HEK293 (cell line): ENCODE results near the gene SLC35B1.

ENCODE experiments used
- BCL11A ChIP-seq: fragments of 450-650 bp; formaldehyde crosslinking; IDR thresholded peaks from 2 replicates; pipeline ENCODE4 v1.5.1; 2016; ENCODE audit warnings: low read depth, missing biosample characterization, missing genetic modification characterization
- RBAK ChIP-seq: fragments of 450-650 bp; formaldehyde crosslinking; IDR thresholded peaks from 2 replicates; pipeline ENCODE4 v1.5.1; 2016; ENCODE audit warnings: missing biosample characterization, missing genetic modification characterization
- SCRT2 ChIP-seq: fragments of 450-650 bp; formaldehyde crosslinking; IDR thresholded peaks from 2 replicates; pipeline ENCODE4 v1.5.1; 2016; ENCODE audit warnings: missing biosample characterization, missing genetic modification characterization
- SP2 ChIP-seq: fragments of 450-650 bp; formaldehyde crosslinking; IDR thresholded peaks from 2 replicates; pipeline ENCODE4 v1.5.1; 2016; ENCODE audit warnings: missing biosample characterization, missing genetic modification characterization
- SP7 ChIP-seq: fragments of 450-650 bp; formaldehyde crosslinking; IDR thresholded peaks from 2 replicates; pipeline ENCODE4 v1.5.1; 2016; ENCODE audit warnings: missing biosample characterization, missing genetic modification characterization
- TRIM28 ChIP-seq: IDR thresholded peaks from 2 replicates; pipeline ENCODE4 v1.6.1; 2011; ENCODE audit warnings: low read length, control low read depth, borderline replicate concordance
- YY2 ChIP-seq: fragments of 450-650 bp; formaldehyde crosslinking; IDR thresholded peaks from 2 replicates; pipeline ENCODE4 v1.5.1; 2016; ENCODE audit warnings: missing biosample characterization, missing genetic modification characterization
- ZBTB48 ChIP-seq: fragments of 450-650 bp; formaldehyde crosslinking; IDR thresholded peaks from 2 replicates; pipeline ENCODE4 v1.5.1; 2016; ENCODE audit warnings: missing biosample characterization, missing genetic modification characterization
- ZFP69B ChIP-seq: fragments of 450-650 bp; formaldehyde crosslinking; IDR thresholded peaks from 2 replicates; pipeline ENCODE4 v1.5.1; 2016; ENCODE audit warnings: missing biosample characterization, missing genetic modification characterization
- ZIC2 ChIP-seq: fragments of 450-650 bp; formaldehyde crosslinking; IDR thresholded peaks from 2 replicates; pipeline ENCODE4 v1.5.1; 2016; ENCODE audit warnings: missing biosample characterization, missing genetic modification characterization
- ZNF19 ChIP-seq: fragments of 450-650 bp; formaldehyde crosslinking; IDR thresholded peaks from 2 replicates; pipeline ENCODE4; 2016; ENCODE audit warnings: missing biosample characterization, missing genetic modification characterization, low read depth
- ZNF221 ChIP-seq: fragments of 450-650 bp; formaldehyde crosslinking; IDR thresholded peaks from 2 replicates; pipeline ENCODE4 v1.5.1; 2017; ENCODE audit warnings: missing biosample characterization, missing genetic modification characterization, borderline replicate concordance
- ZNF24 ChIP-seq: fragments of 450-650 bp; formaldehyde crosslinking; IDR thresholded peaks from 2 replicates; pipeline ENCODE4 v1.5.1; 2016; ENCODE audit warnings: missing biosample characterization, missing genetic modification characterization
- ZNF292 ChIP-seq: fragments of 450-650 bp; formaldehyde crosslinking; IDR thresholded peaks from 2 replicates; pipeline ENCODE4 v1.5.1; 2016; ENCODE audit warnings: low read depth, missing biosample characterization, missing genetic modification characterization, borderline replicate concordance
- ZNF561 ChIP-seq: fragments of 450-650 bp; IDR thresholded peaks from 2 replicates; pipeline ENCODE4 v1.5.1; 2018; ENCODE audit warnings: missing biosample characterization, missing genetic modification characterization, borderline replicate concordance
- ZNF629 ChIP-seq: fragments of 450-650 bp; formaldehyde crosslinking; IDR thresholded peaks from 2 replicates; pipeline ENCODE4 v1.5.1; 2017; ENCODE audit warnings: missing biosample characterization, missing genetic modification characterization
- ZNF677 ChIP-seq: fragments of 450-650 bp; IDR thresholded peaks from 2 replicates; pipeline ENCODE4 v1.5.0; 2018; ENCODE audit warnings: missing biosample characterization, mild to moderate bottlenecking, missing genetic modification characterization, moderate library complexity
- TF ChIP-seq, protein P1 (sequence below): sonication (generic); formaldehyde crosslinking; IDR thresholded peaks from 2 replicates; pipeline ENCODE4 v1.8.1; 2022; ENCODE audit warnings: mild to moderate bottlenecking, moderate library complexity, missing genetic modification reagents
- TF ChIP-seq, protein P2 (sequence below): fragments of 450-650 bp; formaldehyde crosslinking; IDR thresholded peaks from 2 replicates; pipeline ENCODE4 v1.5.1; 2016; ENCODE audit warnings: missing biosample characterization, missing genetic modification characterization
- TF ChIP-seq, protein P3 (sequence below): fragments of 450-650 bp; formaldehyde crosslinking; IDR thresholded peaks from 2 replicates; pipeline ENCODE4 v1.5.1; 2016; ENCODE audit warnings: missing biosample characterization, missing genetic modification characterization
- TF ChIP-seq, protein P4 (sequence below): fragments of 450-650 bp; formaldehyde crosslinking; IDR thresholded peaks from 2 replicates; pipeline ENCODE4 v1.5.1; 2016; ENCODE audit warnings: missing biosample characterization, missing genetic modification characterization
- TF ChIP-seq, protein P5 (sequence below): fragments of 450-650 bp; formaldehyde crosslinking; IDR thresholded peaks from 2 replicates; pipeline ENCODE4 v1.5.1; 2016; ENCODE audit warnings: missing biosample characterization, missing genetic modification characterization
- TF ChIP-seq, protein P6 (sequence below): fragments of 450-650 bp; formaldehyde crosslinking; optimal IDR thresholded peaks from 2 replicates; pipeline ENCODE3; 2016; ENCODE audit warnings: missing biosample characterization, mild to moderate bottlenecking, missing genetic modification characterization
- TF ChIP-seq, protein P7 (sequence below): IDR thresholded peaks from 2 replicates; pipeline ENCODE4 v1.6.1; 2011; ENCODE audit warnings: mild to moderate bottlenecking, low read depth, low read length, borderline replicate concordance
- TF ChIP-seq, protein P8 (sequence below): fragments of 450-650 bp; formaldehyde crosslinking; IDR thresholded peaks from 2 replicates; pipeline ENCODE4 v1.5.1; 2017; ENCODE audit warnings: missing biosample characterization, missing genetic modification characterization
- TF ChIP-seq, protein P9 (sequence below): fragments of 450-650 bp; formaldehyde crosslinking; IDR thresholded peaks from 2 replicates; pipeline ENCODE4 v1.5.1; 2016; ENCODE audit warnings: missing biosample characterization, missing genetic modification characterization, low read depth

The SLC35B1 gene

DNA sequence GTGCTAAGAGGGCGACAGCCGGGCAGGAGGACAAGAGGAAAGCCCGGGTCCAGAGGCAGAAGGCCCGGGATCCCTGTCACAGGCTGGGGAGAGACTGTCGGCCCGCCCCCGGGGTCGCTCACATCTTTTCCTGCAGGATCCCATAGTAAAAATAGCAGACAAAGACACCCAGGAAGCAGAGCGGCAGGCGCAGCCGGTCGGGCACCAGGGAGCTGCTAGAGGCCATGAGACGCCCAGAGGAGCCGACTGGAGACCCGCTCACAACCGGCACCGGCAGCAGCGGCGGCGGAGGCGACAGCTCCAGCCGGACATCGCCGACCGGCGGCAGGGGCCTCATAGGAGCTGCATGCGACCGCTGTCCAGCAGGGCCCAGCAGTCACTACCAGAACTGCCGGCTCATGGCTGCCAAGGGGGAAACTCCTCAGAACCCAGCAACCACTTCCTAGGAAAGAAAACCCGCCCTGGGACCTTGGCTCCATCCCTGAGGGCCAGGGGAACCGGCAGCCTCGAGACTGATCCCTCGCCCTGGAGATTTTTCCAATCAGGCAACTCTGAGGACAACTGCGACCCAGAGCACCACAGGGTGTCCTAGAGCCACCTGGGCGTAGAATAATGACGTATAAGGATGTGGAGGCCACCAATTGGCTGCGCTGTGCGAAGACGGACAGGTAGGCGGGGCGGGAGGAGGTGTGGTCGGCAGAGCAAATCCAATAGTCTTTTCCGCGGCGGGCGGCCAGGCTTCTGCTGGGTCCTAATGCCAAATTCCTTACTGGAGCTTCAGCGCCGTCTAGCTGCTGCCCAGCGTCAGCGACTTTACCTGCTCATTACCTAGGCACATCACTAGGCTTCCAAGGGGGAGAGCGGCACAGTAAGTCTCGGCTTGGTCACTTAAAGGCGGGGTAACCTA lies at the start of gene SLC35B1 (continued):
- TF ChIP-seq, protein P1, sequence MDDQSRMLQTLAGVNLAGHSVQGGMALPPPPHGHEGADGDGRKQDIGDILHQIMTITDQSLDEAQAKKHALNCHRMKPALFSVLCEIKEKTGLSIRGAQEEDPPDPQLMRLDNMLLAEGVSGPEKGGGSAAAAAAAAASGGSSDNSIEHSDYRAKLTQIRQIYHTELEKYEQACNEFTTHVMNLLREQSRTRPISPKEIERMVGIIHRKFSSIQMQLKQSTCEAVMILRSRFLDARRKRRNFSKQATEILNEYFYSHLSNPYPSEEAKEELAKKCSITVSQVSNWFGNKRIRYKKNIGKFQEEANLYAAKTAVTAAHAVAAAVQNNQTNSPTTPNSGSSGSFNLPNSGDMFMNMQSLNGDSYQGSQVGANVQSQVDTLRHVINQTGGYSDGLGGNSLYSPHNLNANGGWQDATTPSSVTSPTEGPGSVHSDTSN (CRISPR knock-in tag) = peak; percentile 40; the same call in 1 of the 2 replicates
- TF ChIP-seq, protein P2, sequence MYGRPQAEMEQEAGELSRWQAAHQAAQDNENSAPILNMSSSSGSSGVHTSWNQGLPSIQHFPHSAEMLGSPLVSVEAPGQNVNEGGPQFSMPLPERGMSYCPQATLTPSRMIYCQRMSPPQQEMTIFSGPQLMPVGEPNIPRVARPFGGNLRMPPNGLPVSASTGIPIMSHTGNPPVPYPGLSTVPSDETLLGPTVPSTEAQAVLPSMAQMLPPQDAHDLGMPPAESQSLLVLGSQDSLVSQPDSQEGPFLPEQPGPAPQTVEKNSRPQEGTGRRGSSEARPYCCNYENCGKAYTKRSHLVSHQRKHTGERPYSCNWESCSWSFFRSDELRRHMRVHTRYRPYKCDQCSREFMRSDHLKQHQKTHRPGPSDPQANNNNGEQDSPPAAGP (tag by site-specific recombination) = peak; percentile 68; the same call in 1 of the 2 replicates
- peak; percentile 43; the same call in 1 of the 2 replicates for TF ChIP-seq SCRT2 (tag by site-specific recombination)
- TF ChIP-seq SP2 = peak; percentile 97
- peak; percentile 86 for TF ChIP-seq ZFP69B (tag by site-specific recombination)
- TF ChIP-seq, protein P3, sequence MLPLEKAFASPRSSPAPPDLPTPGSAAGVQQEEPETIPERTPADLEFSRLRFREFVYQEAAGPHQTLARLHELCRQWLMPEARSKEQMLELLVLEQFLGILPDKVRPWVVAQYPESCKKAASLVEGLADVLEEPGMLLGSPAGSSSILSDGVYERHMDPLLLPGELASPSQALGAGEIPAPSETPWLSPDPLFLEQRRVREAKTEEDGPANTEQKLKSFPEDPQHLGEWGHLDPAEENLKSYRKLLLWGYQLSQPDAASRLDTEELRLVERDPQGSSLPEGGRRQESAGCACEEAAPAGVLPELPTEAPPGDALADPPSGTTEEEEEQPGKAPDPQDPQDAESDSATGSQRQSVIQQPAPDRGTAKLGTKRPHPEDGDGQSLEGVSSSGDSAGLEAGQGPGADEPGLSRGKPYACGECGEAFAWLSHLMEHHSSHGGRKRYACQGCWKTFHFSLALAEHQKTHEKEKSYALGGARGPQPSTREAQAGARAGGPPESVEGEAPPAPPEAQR (tag by site-specific recombination) = peak; percentile 28; the same call in 1 of the 2 replicates
- no peak for TF ChIP-seq ZNF677
- TF ChIP-seq, protein P4, sequence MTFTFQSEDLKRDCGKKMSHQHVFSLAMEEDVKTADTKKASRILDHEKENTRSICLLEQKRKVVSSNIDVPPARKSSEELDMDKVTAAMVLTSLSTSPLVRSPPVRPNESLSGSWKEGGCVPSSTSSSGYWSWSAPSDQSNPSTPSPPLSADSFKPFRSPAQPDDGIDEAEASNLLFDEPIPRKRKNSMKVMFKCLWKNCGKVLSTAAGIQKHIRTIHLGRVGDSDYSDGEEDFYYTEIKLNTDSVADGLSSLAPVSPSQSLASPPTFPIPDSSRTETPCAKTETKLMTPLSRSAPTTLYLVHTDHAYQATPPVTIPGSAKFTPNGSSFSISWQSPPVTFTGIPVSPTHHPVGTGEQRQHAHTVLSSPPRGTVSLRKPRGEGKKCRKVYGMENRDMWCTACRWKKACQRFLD (tag by site-specific recombination) = peak; percentile 84; the same call in 1 of the 2 replicates
- no peak for TF ChIP-seq ZNF19
- TF ChIP-seq, protein P5, sequence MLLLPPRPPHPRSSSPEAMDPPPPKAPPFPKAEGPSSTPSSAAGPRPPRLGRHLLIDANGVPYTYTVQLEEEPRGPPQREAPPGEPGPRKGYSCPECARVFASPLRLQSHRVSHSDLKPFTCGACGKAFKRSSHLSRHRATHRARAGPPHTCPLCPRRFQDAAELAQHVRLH = peak; percentile 87
- TF ChIP-seq ZNF629 (tag by site-specific recombination) = peak; percentile 92
- TF ChIP-seq ZNF221 (tag by site-specific recombination) = no peak
- TF ChIP-seq, protein P6, sequence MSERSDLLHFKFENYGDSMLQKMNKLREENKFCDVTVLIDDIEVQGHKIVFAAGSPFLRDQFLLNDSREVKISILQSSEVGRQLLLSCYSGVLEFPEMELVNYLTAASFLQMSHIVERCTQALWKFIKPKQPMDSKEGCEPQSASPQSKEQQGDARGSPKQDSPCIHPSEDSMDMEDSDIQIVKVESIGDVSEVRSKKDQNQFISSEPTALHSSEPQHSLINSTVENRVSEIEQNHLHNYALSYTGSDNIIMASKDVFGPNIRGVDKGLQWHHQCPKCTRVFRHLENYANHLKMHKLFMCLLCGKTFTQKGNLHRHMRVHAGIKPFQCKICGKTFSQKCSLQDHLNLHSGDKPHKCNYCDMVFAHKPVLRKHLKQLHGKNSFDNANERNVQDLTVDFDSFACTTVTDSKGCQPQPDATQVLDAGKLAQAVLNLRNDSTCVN (tag by site-specific recombination) = no peak
- no peak for TF ChIP-seq ZNF292
- TF ChIP-seq TRIM28 = peak; percentile 92
- TF ChIP-seq YY2 (tag by site-specific recombination) = peak; percentile 66
- TF ChIP-seq, protein P7, sequence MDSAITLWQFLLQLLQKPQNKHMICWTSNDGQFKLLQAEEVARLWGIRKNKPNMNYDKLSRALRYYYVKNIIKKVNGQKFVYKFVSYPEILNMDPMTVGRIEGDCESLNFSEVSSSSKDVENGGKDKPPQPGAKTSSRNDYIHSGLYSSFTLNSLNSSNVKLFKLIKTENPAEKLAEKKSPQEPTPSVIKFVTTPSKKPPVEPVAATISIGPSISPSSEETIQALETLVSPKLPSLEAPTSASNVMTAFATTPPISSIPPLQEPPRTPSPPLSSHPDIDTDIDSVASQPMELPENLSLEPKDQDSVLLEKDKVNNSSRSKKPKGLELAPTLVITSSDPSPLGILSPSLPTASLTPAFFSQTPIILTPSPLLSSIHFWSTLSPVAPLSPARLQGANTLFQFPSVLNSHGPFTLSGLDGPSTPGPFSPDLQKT = no peak
- TF ChIP-seq BCL11A (tag by site-specific recombination) = no peak; the same call in 1 of the 2 replicates
- TF ChIP-seq ZNF24 (tag by site-specific recombination) = peak; percentile 70
- peak; percentile 91 for TF ChIP-seq ZIC2 (tag by site-specific recombination)
- peak; percentile 50; the same call in 1 of the 2 replicates for TF ChIP-seq ZNF561 (tag by site-specific recombination)
- TF ChIP-seq, protein P8, sequence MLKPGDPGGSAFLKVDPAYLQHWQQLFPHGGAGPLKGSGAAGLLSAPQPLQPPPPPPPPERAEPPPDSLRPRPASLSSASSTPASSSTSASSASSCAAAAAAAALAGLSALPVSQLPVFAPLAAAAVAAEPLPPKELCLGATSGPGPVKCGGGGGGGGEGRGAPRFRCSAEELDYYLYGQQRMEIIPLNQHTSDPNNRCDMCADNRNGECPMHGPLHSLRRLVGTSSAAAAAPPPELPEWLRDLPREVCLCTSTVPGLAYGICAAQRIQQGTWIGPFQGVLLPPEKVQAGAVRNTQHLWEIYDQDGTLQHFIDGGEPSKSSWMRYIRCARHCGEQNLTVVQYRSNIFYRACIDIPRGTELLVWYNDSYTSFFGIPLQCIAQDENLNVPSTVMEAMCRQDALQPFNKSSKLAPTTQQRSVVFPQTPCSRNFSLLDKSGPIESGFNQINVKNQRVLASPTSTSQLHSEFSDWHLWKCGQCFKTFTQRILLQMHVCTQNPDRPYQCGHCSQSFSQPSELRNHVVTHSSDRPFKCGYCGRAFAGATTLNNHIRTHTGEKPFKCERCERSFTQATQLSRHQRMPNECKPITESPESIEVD = 0 out of 2 replicates have a peak, but pooled peaks have one; percentile 11
- TF ChIP-seq SP7 = peak; percentile 82
- peak; percentile 80 for TF ChIP-seq ZBTB48 (tag by site-specific recombination)
- TF ChIP-seq, protein P9, sequence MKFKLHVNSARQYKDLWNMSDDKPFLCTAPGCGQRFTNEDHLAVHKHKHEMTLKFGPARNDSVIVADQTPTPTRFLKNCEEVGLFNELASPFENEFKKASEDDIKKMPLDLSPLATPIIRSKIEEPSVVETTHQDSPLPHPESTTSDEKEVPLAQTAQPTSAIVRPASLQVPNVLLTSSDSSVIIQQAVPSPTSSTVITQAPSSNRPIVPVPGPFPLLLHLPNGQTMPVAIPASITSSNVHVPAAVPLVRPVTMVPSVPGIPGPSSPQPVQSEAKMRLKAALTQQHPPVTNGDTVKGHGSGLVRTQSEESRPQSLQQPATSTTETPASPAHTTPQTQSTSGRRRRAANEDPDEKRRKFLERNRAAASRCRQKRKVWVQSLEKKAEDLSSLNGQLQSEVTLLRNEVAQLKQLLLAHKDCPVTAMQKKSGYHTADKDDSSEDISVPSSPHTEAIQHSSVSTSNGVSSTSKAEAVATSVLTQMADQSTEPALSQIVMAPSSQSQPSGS = peak; percentile 92
- TF ChIP-seq RBAK (tag by site-specific recombination) = no peak
